ENCODE results near the gene VWCE. TPM values are rescaled to one million over a fixed set of nuclear protein-coding genes. Genes with fewer than 3 reads are reported as not detected.
"Not testable (repeated sequence)": the region's sequence is repeated elsewhere in the genome, so short reads cannot be mapped to it uniquely, and the experiment has no call there.

The VWCE gene
- total RNA-seq, 1 experiment from 2014 or later, result 21.9 TPM

DNA sequence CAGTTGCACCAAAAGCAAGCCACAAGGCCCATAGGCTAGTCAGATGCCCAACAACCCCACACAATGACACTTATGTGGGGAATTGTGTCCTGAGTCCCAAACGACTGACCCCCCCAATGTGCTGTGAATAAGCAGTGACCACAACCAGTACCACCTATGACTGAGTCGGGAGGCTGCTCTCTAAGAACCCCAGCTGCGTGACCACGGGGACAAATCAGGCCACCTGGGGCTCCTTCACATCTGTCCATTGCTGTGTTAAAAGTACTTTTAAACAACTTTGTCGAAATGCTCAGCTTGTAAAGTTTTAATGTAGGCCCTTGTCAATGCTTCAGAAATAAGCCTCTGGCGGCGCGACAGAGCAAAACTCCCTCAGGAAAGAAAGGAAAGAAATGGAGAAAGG lies 54.8 kb downstream of the VWCE start:
- H3K9me3 Mint-ChIP-seq; DNase-seq (ENCODE audit: low spot score); H3K4me1 Mint-ChIP-seq; H3K27ac Mint-ChIP-seq; H3K27me3 Mint-ChIP-seq (ENCODE audit: low read depth); POLR2A ChIA-PET; H3K4me3 Mint-ChIP-seq; H3K36me3 Mint-ChIP-seq; ATAC-seq; CTCF ChIA-PET: not testable (repeated sequence)
- TF ChIP-seq, protein P1, sequence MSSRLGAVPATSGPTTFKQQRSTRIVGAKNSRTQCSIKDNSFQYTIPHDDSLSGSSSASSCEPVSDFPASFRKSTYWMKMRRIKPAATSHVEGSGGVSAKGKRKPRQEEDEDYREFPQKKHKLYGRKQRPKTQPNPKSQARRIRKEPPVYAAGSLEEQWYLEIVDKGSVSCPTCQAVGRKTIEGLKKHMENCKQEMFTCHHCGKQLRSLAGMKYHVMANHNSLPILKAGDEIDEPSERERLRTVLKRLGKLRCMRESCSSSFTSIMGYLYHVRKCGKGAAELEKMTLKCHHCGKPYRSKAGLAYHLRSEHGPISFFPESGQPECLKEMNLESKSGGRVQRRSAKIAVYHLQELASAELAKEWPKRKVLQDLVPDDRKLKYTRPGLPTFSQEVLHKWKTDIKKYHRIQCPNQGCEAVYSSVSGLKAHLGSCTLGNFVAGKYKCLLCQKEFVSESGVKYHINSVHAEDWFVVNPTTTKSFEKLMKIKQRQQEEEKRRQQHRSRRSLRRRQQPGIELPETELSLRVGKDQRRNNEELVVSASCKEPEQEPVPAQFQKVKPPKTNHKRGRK (CRISPR knock-in tag; IDR thresholded peaks at IDR 0.05; ENCODE audit: borderline replicate concordance), result 0 out of 2 replicates have a peak, but pooled peaks have one; percentile 22

DNA sequence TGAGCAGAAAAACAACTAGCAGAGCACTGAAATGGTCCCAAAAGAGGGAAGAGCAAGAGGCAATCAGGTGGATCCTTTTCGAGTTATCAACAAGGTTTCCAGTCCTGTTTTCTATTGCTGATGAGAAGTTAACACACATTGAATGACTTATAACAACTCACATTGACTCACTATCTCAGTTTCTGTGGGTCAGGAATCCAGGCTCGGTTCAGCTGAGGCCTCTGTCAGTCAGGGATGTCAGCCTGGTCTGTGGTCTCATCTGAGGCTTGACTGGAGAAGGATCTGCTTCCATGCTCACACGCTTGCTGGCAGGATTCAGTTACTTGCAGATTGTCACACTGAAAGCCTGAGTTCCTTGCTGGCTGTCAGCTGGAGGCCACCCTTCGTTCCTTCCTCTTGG lies 58.0 kb downstream of the VWCE start:
- H3K36me3 Mint-ChIP-seq; H3K27me3 Mint-ChIP-seq (ENCODE audit: low read depth); H3K9me3 Mint-ChIP-seq; ATAC-seq; DNase-seq (ENCODE audit: low spot score); CTCF ChIA-PET; H3K27ac Mint-ChIP-seq; H3K4me3 Mint-ChIP-seq; H3K4me1 Mint-ChIP-seq; POLR2A ChIA-PET: not testable (repeated sequence)

DNA sequence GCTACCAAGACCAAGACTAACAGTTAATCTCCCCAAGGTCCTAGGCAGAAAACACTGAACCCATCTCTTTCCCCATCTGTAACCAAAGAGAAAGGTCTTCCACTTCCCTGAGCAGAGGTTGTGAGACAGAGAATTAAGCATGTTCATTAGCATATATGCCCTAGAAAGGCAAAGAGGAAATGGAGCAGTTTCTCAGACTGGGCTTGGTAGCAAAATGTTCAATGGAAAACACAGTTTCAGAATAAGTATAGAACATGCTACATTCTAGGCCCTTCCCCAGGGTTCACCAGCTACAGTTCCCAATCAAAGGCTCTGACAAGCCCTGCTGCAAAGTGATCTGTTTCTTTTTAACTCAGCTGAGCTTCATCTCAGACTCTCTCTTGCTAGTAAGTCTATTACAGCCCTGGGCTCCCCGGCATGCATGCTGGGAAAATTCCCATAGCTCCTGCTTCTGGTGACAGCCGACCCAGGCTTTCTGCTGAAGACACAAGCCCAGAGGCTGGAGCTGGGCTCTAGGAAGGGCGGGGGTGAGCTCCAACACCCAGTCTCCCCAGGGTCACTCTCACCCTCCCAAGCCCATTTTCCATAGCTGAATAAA lies 62.5 kb downstream of the VWCE start:
- H3K36me3 Mint-ChIP-seq; H3K27ac Mint-ChIP-seq; ATAC-seq; DNase-seq (ENCODE audit: low spot score); H3K27me3 Mint-ChIP-seq (ENCODE audit: low read depth); H3K4me3 Mint-ChIP-seq; H3K9me3 Mint-ChIP-seq; H3K4me1 Mint-ChIP-seq; POLR2A ChIA-PET; CTCF ChIA-PET: not testable (repeated sequence)

DNA sequence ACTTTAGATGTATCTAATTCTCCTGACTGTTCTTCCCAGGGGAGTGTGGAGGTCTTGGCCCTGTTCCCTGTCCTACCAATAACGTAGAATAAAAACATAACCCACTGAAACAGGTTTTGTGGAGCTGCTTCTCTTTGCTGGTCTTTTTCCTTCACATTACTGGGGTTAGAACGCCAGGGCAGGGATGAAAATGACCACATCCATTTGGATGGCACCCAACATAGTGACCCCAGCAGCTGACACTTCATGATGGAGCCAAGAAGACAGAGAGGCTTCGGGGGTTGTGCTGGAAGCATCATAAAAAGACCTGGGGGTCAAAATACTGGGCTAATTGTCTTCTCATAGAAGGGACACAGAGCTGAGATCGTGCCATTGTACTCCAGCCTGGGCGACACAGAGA lies 63.5 kb downstream of the VWCE start:
- H3K4me1 Mint-ChIP-seq; H3K9me3 Mint-ChIP-seq; ATAC-seq; H3K27me3 Mint-ChIP-seq (ENCODE audit: low read depth); H3K36me3 Mint-ChIP-seq; DNase-seq (ENCODE audit: low spot score); CTCF ChIA-PET; H3K27ac Mint-ChIP-seq; POLR2A ChIA-PET; H3K4me3 Mint-ChIP-seq: not testable (repeated sequence)

DNA sequence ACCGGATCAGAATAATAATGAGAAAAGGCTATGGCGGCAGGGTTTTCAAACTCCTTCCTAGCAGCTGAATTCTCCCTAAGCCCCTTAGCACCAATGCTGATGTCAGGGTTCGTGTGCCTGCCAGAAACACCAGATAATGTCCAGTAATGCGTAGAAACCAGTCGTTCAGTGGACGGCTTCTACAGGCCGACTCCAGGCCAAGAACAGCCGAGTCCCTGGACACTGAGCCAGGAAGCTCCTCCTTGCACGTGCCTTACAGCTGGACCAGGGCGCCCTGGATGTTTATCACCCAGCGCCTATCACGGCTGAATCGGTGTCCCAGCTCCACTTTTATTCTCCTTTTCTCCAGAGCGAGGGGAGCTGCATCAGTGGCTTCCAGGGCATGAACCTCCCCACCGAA lies 64.1 kb downstream of the VWCE start:
- H3K4me1 Mint-ChIP-seq; H3K27ac Mint-ChIP-seq; H3K4me3 Mint-ChIP-seq; H3K9me3 Mint-ChIP-seq; ATAC-seq; DNase-seq (ENCODE audit: low spot score); H3K36me3 Mint-ChIP-seq; POLR2A ChIA-PET; H3K27me3 Mint-ChIP-seq (ENCODE audit: low read depth); CTCF ChIA-PET: not testable (repeated sequence)

DNA sequence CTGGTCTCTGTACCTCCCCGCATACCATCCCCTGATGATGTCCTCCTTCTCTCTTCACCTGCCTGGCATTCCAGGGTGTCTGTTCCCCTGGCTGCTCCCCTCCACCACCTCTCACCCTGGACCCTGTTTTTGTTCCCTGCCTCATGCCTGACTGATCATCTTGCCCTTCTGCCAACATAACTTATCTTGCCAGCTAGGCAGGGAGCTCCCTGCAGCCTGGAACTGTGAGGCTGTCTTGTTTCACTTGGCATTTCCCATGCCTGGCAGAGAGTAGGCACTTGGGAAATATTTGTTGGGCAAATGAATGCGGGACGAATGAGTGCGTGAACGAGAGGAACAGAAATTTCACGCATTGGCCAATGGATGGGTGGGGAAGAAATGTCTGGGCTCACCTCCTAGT lies 65.7 kb downstream of the VWCE start:
- ATAC-seq; POLR2A ChIA-PET; H3K4me3 Mint-ChIP-seq; H3K27ac Mint-ChIP-seq; H3K9me3 Mint-ChIP-seq; H3K27me3 Mint-ChIP-seq (ENCODE audit: low read depth); H3K36me3 Mint-ChIP-seq; DNase-seq (ENCODE audit: low spot score); CTCF ChIA-PET; H3K4me1 Mint-ChIP-seq: not testable (repeated sequence)

DNA sequence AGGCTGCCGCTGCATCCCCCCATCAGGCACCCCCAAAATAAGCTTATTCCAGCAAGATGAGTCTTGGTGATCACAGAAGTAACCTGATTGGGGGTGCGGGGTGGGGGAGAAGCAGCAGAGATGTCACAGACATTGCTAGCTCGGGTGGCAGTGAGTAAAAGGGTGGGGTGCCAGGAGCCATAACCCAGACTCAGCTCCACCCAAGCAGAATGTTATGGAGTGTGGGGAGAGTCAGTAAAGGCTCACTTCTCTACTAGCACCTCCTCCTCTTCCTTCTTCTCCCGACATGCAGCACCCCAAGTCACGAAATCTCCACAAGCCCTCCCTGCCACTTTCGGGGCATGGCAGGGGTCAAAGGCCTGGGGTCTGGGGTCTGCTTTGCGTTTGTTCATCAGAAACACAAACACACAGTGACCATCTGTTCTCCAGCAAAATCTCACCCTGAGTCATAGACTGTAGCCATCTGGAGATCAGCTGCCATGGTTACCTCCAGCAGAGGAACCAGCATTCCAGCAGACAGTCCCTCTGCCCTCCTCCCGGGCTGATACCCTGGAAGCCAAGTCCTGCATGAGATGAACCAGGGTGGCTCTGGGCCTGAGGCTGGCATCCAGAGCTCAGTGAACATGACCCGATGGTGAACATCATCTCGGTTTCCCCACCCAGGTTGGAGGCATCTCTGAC lies 68.5 kb downstream of the VWCE start:
- H3K4me3 Mint-ChIP-seq; ATAC-seq; H3K27ac Mint-ChIP-seq; POLR2A ChIA-PET; DNase-seq (ENCODE audit: low spot score); H3K4me1 Mint-ChIP-seq; H3K9me3 Mint-ChIP-seq; H3K27me3 Mint-ChIP-seq (ENCODE audit: low read depth); H3K36me3 Mint-ChIP-seq; CTCF ChIA-PET: not testable (repeated sequence)

DNA sequence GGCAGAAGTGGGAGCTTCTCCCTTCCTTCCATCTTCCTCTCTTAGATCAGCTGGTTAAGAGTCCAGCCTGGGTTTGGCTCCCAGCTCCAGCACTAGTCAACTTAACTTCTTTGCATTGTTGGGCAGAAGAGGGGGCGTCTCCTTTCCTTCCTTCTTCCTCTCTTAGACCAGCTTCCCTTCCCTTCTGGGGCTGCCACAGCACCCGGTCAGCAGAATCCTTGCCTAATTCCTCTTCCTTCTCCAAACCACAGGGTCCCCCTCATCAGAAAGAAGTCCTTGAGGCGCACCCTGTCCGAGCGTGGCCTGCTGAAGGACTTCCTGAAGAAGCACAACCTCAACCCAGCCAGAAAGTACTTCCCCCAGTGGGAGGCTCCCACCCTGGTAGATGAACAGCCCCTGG lies 72.4 kb downstream of the VWCE start:
- POLR2A ChIA-PET; H3K4me3 Mint-ChIP-seq; H3K36me3 Mint-ChIP-seq; H3K9me3 Mint-ChIP-seq; H3K4me1 Mint-ChIP-seq; DNase-seq (ENCODE audit: low spot score); H3K27ac Mint-ChIP-seq; CTCF ChIA-PET; H3K27me3 Mint-ChIP-seq (ENCODE audit: low read depth): not testable (repeated sequence)
- ATAC-seq, result 0 out of 2 replicates have a peak, but pooled peaks have one; percentile 6

DNA sequence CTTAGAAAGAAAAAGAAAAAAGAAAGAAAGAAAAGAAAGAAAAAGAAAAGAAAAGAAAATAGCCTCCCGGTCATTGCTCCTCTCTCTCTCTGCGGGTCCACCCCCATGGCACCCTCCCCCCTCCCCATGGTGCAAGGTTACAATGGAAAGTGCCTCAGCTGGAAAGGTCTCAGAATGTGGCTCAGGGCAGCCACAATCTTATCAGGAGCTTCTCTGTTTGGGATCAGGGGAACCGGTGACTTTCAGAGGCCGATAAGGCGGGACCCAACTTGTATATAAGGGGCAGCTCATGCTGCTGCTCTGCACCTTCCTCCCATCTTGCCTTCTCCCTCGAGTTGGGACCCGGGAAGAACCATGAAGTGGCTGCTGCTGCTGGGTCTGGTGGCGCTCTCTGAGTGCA lies 73.1 kb downstream of the VWCE start, which contains the start of gene PGA4:
PGA4 (plus strand) TSS at position 301 of the 400 bp plus-strand sequence; CDS start at position 355, 54 bp downstream.
- DNase-seq (ENCODE audit: low spot score); H3K4me3 Mint-ChIP-seq; H3K9me3 Mint-ChIP-seq; H3K27ac Mint-ChIP-seq; CTCF ChIA-PET; POLR2A ChIA-PET; H3K4me1 Mint-ChIP-seq; H3K36me3 Mint-ChIP-seq; H3K27me3 Mint-ChIP-seq (ENCODE audit: low read depth): not testable (repeated sequence)
- ATAC-seq, result peak; percentile 8; the same call in 1 of the 2 replicates

DNA sequence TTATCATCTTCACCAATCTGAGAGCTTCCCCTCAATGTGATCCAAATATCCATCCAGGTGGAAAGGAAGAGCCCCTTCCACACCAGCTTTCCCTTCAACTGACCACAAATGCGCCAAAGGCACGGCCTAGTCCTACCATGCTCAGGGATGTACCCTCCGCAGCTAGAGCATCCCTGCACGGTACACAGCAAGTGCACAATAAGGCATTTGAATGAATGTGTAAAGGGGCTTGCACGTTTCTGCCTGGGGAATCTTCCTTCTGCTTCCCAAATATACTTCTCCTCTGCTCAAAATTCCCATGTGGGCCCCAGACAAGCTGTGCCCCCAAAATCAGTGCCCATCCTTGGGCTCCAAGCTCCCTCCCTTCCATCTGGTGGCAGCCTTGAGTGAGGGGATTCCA lies 76.1 kb downstream of the VWCE start:
- H3K27me3 Mint-ChIP-seq (ENCODE audit: low read depth); H3K27ac Mint-ChIP-seq; H3K9me3 Mint-ChIP-seq; H3K4me3 Mint-ChIP-seq; DNase-seq (ENCODE audit: low spot score); POLR2A ChIA-PET; CTCF ChIA-PET; ATAC-seq; H3K4me1 Mint-ChIP-seq; H3K36me3 Mint-ChIP-seq: not testable (repeated sequence)

DNA sequence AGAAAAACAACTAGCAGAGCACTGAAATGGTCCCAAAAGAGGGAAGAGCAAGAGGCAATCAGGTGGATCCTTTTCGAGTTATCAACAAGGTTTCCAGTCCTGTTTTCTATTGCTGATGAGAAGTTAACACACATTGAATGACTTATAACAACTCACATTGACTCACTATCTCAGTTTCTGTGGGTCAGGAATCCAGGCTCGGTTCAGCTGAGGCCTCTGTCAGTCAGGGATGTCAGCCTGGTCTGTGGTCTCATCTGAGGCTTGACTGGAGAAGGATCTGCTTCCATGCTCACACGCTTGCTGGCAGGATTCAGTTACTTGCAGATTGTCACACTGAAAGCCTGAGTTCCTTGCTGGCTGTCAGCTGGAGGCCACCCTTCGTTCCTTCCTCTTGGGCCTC lies 76.8 kb downstream of the VWCE start:
- ATAC-seq; DNase-seq (ENCODE audit: low spot score); H3K9me3 Mint-ChIP-seq; CTCF ChIA-PET; H3K27ac Mint-ChIP-seq; H3K27me3 Mint-ChIP-seq (ENCODE audit: low read depth); H3K4me3 Mint-ChIP-seq; H3K4me1 Mint-ChIP-seq; POLR2A ChIA-PET; H3K36me3 Mint-ChIP-seq: not testable (repeated sequence)

DNA sequence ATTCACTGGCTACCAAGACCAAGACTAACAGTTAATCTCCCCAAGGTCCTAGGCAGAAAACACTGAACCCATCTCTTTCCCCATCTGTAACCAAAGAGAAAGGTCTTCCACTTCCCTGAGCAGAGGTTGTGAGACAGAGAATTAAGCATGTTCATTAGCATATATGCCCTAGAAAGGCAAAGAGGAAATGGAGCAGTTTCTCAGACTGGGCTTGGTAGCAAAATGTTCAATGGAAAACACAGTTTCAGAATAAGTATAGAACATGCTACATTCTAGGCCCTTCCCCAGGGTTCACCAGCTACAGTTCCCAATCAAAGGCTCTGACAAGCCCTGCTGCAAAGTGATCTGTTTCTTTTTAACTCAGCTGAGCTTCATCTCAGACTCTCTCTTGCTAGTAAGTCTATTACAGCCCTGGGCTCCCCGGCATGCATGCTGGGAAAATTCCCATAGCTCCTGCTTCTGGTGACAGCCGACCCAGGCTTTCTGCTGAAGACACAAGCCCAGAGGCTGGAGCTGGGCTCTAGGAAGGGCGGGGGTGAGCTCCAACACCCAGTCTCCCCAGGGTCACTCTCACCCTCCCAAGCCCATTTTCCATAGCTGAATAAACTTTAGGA lies 81.3 kb downstream of the VWCE start:
- DNase-seq (ENCODE audit: low spot score); ATAC-seq; H3K4me1 Mint-ChIP-seq; CTCF ChIA-PET; H3K36me3 Mint-ChIP-seq; H3K27ac Mint-ChIP-seq; H3K9me3 Mint-ChIP-seq; H3K27me3 Mint-ChIP-seq (ENCODE audit: low read depth); H3K4me3 Mint-ChIP-seq; POLR2A ChIA-PET: not testable (repeated sequence)

Data from WTC11 (cell line).